Measurements from ENCODE around the gene CUZD1. TPM values are rescaled to one million over a fixed set of nuclear protein-coding genes. Genes with fewer than 3 reads are reported as not detected.

Gene CUZD1
- total and polyA plus RNA-seq, 2 of the 4 experiments (the other 2 are of a cell fraction): 0.36 to 0.67 TPM

- no peaks in the 10 kb centered on the region for H3K9me1 ChIP-seq (ENCODE audit: insufficient read depth, low read length)
- H3K27ac ChIP-seq (ENCODE audit: insufficient read depth, low read length): no peak overlapping the region
- H3K4me2 ChIP-seq (ENCODE audit: low read depth, low read length): no peak overlapping the region
- no peak overlapping the region for H2AFZ ChIP-seq (replicated peaks; ENCODE audit: low read length, poor library complexity)
- H4K20me1 ChIP-seq (ENCODE audit: insufficient read depth, low read length): no peaks in the 10 kb centered on the region
- no peak overlapping the region for H3K4ac ChIP-seq (ENCODE audit: low read depth, low read length)
- dilution Hi-C loops (cut with HindIII; ENCODE audit: low sequenced_read_pairs, unreplicated experiment) (no loop called here), in situ Hi-C loops (cut with MboI; ENCODE audit: low sequenced_read_pairs) (no loop called here), intact Hi-C loops (cut with micrococcal nuclease) (no loop called here)
- H2AK5ac ChIP-seq (ENCODE audit: low read depth, low read length): no peak overlapping the region
- H4K5ac ChIP-seq (ENCODE audit: low read depth, low read length): no peak overlapping the region
- no peaks in the 10 kb centered on the region for H3K79me1 ChIP-seq (ENCODE audit: low read depth in 1 of 2, low read length in 2 of 2)
- no peak overlapping the region for H3K9ac ChIP-seq (ENCODE audit: low read depth, low read length)
- no peak overlapping the region for H3K14ac ChIP-seq (replicated peaks; ENCODE audit: low read depth, low read length)
- H3K56ac ChIP-seq (ENCODE audit: extremely low read depth, insufficient read depth, low read length): no peak overlapping the region
- TF ChIP-seq RCOR1 (IDR thresholded peaks at IDR 0.05; ENCODE audit: insufficient replicate concordance, low read length): no peak
- no peak for TF ChIP-seq CEBPB (IDR thresholded peaks at IDR 0.05; ENCODE audit: low read depth, low read length)
- no peak for TF ChIP-seq POLR2A (IDR thresholded peaks at IDR 0.05; ENCODE audit: low read depth, low read length)
- TF ChIP-seq MXI1 (IDR thresholded peaks at IDR 0.05; ENCODE audit: borderline replicate concordance, low read depth, low read length): no peak
- no peak for TF ChIP-seq FOS (IDR thresholded peaks at IDR 0.05; ENCODE audit: low read depth, low read length)
- TF ChIP-seq NFE2L2 (IDR thresholded peaks at IDR 0.05; ENCODE audit: low read depth, low read length): no peak
- TF ChIP-seq, protein P1, sequence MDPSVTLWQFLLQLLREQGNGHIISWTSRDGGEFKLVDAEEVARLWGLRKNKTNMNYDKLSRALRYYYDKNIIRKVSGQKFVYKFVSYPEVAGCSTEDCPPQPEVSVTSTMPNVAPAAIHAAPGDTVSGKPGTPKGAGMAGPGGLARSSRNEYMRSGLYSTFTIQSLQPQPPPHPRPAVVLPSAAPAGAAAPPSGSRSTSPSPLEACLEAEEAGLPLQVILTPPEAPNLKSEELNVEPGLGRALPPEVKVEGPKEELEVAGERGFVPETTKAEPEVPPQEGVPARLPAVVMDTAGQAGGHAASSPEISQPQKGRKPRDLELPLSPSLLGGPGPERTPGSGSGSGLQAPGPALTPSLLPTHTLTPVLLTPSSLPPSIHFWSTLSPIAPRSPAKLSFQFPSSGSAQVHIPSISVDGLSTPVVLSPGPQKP (IDR thresholded peaks at IDR 0.05; ENCODE audit: borderline replicate concordance, low read depth, low read length): no peak
- no peak for TF ChIP-seq MAZ (IDR thresholded peaks at IDR 0.05; ENCODE audit: borderline replicate concordance, low read depth, low read length)
- TF ChIP-seq CHD1 (IDR thresholded peaks at IDR 0.05; ENCODE audit: low read depth, low read length): no peak
- no peak for TF ChIP-seq SMC3 (IDR thresholded peaks at IDR 0.05; ENCODE audit: low read depth, low read length)
- TF ChIP-seq, protein P2, sequence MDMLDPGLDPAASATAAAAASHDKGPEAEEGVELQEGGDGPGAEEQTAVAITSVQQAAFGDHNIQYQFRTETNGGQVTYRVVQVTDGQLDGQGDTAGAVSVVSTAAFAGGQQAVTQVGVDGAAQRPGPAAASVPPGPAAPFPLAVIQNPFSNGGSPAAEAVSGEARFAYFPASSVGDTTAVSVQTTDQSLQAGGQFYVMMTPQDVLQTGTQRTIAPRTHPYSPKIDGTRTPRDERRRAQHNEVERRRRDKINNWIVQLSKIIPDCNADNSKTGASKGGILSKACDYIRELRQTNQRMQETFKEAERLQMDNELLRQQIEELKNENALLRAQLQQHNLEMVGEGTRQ (IDR thresholded peaks at IDR 0.05; ENCODE audit: low read depth, low read length): no peak
- TF ChIP-seq RAD21 (IDR thresholded peaks at IDR 0.05; ENCODE audit: low read length): no peak
- H3K9me3 ChIP-seq (ENCODE audit: control insufficient read depth, insufficient read depth, low read length): no peaks in the 10 kb centered on the region
- ChIA-PET POLR2A (ENCODE audit: unreplicated experiment) (no interaction called here), CTCF (no interaction called here)
- H3K36me3 ChIP-seq (ENCODE audit: control insufficient read depth, insufficient read depth, low read length): no peaks in the 10 kb centered on the region
- no peak overlapping the region for H3K4me3 ChIP-seq (ENCODE audit: insufficient read depth, low read depth, low read length)
- H4K91ac ChIP-seq (ENCODE audit: insufficient read depth, low read depth, low read length): no peak overlapping the region
- H3K27me3 ChIP-seq (ENCODE audit: control insufficient read depth, insufficient read depth, low read length): no peaks in the 10 kb centered on the region
- H2AK9ac ChIP-seq (replicated peaks; ENCODE audit: low read depth, low read length, poor library complexity): no peak overlapping the region
- no TSS peak for BruUV-seq (replicated peaks)
- no peak overlapping the region for H2BK15ac ChIP-seq (ENCODE audit: low read depth, low read length)
- H2BK5ac ChIP-seq (ENCODE audit: low read depth, low read length, poor library complexity, severe bottlenecking): no peak overlapping the region
- H2BK120ac ChIP-seq (ENCODE audit: low read depth, low read length): no peak overlapping the region
- no peak overlapping the region for H3K18ac ChIP-seq (ENCODE audit: low read depth, low read length)
- H3K4me1 ChIP-seq (ENCODE audit: control insufficient read depth, insufficient read depth, low read length): no peaks in the 10 kb centered on the region
- no peak overlapping the region for H3K23ac ChIP-seq (ENCODE audit: low read depth, low read length)
- DNase-seq: no peak
- no peak for ATAC-seq (ENCODE audit: low read depth)
- H4K8ac ChIP-seq (ENCODE audit: low read depth in 2 of 2, low read length in 2 of 2): no peak overlapping the region
- no peak overlapping the region for H2BK20ac ChIP-seq (ENCODE audit: low read depth, low read length)
- no CpG with 5 or more reads among the region's 1 CpG for WGBS, 2 experiments (ENCODE audit: extremely low coverage in 2 of 2, insufficient read length in 1 of 2)
Observed at GRCh38 chr10:122782911-122783310, 62.7 kb downstream of the CUZD1 start.
